Ishikawa (cell line): ENCODE data around the gene SYT1.

Experiments
- CEBPB ChIP-seq: IDR thresholded peaks from 2 replicates; pipeline ENCODE4 v1.6.1; 2012
- CREB1 ChIP-seq: IDR thresholded peaks from 2 replicates; pipeline ENCODE4 v1.6.1; 2012; ENCODE audit warnings: low read depth
- EGR1 ChIP-seq: IDR thresholded peaks from 2 replicates; pipeline ENCODE4 v1.6.1; 2012
- EP300 ChIP-seq: IDR thresholded peaks from 2 replicates; pipeline ENCODE4 v1.6.1; 2012; ENCODE audit warnings: borderline replicate concordance
- FOXM1 ChIP-seq: IDR thresholded peaks from 2 replicates; pipeline ENCODE4 v1.6.1; 2012; ENCODE audit warnings: low read depth, borderline replicate concordance
- NFIC ChIP-seq: IDR thresholded peaks from 2 replicates; pipeline ENCODE4 v1.6.1; 2012
- RAD21 ChIP-seq: IDR thresholded peaks from 2 replicates; pipeline ENCODE4 v1.6.1; 2012; ENCODE audit warnings: low read depth
- TAF1 ChIP-seq: IDR thresholded peaks from 2 replicates; pipeline ENCODE4 v1.6.1; 2012; ENCODE audit warnings: low read depth, mild to moderate bottlenecking
- TCF12 ChIP-seq: IDR thresholded peaks from 2 replicates; pipeline ENCODE4 v1.6.1; 2012; ENCODE audit warnings: low read depth
- YY1 ChIP-seq: IDR thresholded peaks from 2 replicates; pipeline ENCODE4 v1.6.1; 2012; ENCODE audit warnings: low read depth
- TF ChIP-seq, protein P1 (sequence below): IDR thresholded peaks from 2 replicates; pipeline ENCODE4 v1.6.1; 2012; ENCODE audit warnings: low read depth, mild to moderate bottlenecking
- TF ChIP-seq, protein P2 (sequence below): IDR thresholded peaks from 2 replicates; pipeline ENCODE4 v1.6.1; 2012

DNA sequence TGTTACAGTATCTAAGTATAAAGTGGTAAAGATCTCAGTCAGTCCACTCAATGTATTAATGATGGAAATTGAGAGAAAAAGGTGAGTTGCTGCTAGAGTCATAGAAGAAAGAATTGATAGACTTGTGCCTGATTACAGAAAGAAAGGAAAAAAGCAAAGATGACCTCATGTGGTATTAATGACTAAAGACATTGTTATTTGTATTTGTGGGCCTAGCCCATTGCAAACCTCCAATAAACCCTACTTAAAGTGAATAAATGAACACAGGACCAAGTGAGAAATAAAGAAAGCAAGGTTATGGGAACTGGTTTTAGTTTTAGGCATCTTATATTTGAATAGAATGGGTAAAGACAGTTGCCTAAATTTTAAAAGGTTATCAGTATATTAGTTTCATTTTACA is 105.5 kb downstream of the SYT1 start:
- TF ChIP-seq CEBPB (no peak), CREB1 (no peak), NFIC (no peak), TAF1 (no peak), TCF12 (no peak), RAD21 (no peak), EGR1 (no peak), FOXM1 (no peak), EP300 (no peak), YY1 (no peak)
- TF ChIP-seq, protein P1, sequence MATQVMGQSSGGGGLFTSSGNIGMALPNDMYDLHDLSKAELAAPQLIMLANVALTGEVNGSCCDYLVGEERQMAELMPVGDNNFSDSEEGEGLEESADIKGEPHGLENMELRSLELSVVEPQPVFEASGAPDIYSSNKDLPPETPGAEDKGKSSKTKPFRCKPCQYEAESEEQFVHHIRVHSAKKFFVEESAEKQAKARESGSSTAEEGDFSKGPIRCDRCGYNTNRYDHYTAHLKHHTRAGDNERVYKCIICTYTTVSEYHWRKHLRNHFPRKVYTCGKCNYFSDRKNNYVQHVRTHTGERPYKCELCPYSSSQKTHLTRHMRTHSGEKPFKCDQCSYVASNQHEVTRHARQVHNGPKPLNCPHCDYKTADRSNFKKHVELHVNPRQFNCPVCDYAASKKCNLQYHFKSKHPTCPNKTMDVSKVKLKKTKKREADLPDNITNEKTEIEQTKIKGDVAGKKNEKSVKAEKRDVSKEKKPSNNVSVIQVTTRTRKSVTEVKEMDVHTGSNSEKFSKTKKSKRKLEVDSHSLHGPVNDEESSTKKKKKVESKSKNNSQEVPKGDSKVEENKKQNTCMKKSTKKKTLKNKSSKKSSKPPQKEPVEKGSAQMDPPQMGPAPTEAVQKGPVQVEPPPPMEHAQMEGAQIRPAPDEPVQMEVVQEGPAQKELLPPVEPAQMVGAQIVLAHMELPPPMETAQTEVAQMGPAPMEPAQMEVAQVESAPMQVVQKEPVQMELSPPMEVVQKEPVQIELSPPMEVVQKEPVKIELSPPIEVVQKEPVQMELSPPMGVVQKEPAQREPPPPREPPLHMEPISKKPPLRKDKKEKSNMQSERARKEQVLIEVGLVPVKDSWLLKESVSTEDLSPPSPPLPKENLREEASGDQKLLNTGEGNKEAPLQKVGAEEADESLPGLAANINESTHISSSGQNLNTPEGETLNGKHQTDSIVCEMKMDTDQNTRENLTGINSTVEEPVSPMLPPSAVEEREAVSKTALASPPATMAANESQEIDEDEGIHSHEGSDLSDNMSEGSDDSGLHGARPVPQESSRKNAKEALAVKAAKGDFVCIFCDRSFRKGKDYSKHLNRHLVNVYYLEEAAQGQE: no peak
- TF ChIP-seq, protein P2, sequence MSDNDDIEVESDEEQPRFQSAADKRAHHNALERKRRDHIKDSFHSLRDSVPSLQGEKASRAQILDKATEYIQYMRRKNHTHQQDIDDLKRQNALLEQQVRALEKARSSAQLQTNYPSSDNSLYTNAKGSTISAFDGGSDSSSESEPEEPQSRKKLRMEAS: no peak
